HG02884 (cell line): ENCODE data around the gene PLEKHG3.

Experiments used
- ATAC-seq: cut with Tn5 transposase; IDR thresholded peaks from one replicate; pipeline ENCODE4 v1.9.1; 2021; ENCODE audit warnings: mild to moderate bottlenecking, moderate library complexity; ENCODE audit not compliant: unreplicated experiment

Gene PLEKHG3

GRCh38 chr14:64779472-64779871 is 75.2 kb downstream of the PLEKHG3 start:
- ATAC-seq = no peak

- no peak for ATAC-seq
Observed at GRCh38 chr14:64782196-64782595, 78.0 kb downstream of the PLEKHG3 start.

GRCh38 chr14:64784006-64784405 is 79.8 kb downstream of the PLEKHG3 start:
- no peak for ATAC-seq

DNA sequence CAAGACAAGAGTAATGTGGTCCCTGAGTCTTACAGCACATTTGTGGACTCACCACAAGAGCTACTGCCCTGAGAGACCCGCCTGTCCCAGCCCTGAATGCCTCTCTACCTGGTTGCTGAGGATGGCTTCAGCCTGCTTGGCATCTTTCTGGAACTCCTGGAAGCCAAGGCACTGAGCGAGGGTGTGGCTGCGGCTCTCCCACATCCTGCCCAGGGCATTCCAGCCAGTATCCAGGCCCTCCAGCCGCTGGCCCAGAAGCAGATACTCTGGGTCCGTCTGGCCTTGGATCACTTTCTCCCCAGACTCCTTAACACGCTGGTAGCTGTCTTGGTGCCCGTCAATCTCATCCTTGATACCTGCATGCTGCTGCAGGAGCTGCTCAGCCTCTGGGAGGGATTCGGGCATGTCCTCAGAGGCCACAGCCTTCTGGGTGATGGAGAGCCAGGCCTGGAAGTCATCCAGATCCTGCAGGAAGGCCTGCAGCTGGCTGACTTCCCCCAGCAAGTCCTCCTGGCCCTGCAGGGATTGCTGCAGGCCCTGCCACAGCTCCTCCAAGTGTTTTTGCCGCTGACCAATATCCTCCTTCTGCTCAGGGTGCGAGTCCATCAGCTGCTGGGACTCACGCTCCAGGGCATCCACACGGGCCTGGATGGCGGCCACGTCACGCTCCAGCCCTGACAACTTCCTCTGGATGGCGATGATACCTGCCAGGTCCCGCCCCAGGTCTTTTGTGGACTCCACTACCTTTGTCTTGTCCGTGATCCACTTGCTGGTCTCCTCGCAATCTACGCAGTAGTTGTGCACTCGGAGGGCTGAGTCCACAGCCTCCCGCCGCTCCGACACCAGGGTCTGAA is 82.3 kb downstream of the PLEKHG3 start:
- ATAC-seq = no peak

- ATAC-seq = no peak
Observed at GRCh38 chr14:64787619-64788018, 83.4 kb downstream of the PLEKHG3 start.

DNA sequence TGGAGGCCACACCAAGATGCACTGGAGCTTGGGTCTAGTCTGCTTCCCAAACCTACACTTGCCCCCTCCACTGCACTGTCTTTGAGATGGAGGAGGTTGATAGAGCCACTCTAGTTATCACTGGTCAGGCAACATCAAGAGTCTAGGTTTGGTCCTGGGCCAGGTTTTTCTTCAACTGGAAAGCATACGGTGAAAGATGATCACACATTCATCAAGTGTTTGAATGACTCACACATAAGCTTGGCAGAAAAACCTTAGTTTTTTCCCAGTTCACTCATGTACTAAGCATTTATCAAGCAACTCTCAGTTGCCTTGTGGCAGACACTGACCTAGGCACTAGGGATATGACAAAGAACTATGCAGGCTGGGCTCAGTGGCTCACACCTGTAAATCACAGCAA is 84.5 kb downstream of the PLEKHG3 start:
- no peak for ATAC-seq

DNA sequence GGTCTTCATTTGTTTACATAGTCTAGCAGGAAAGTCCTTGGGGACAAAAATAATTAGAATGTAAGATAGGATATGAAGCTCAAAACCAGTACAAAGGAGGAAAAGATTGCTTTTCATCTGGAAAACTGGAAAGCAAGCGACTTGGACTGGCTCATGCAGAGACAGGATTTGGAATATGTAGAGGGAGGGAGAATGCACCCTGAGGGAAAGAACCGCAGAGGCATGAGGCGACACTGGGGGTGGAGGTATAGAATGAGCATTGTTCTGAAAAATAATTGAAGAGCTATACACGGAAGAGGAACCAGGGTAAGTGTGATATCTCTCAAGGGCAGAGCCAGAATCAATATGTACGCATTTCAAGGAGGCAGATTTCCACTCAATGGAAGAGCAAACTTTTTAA is 85.5 kb downstream of the PLEKHG3 start:
- ATAC-seq = no peak

- ATAC-seq = no peak
Observed at GRCh38 chr14:64790478-64790877, 86.3 kb downstream of the PLEKHG3 start.

DNA sequence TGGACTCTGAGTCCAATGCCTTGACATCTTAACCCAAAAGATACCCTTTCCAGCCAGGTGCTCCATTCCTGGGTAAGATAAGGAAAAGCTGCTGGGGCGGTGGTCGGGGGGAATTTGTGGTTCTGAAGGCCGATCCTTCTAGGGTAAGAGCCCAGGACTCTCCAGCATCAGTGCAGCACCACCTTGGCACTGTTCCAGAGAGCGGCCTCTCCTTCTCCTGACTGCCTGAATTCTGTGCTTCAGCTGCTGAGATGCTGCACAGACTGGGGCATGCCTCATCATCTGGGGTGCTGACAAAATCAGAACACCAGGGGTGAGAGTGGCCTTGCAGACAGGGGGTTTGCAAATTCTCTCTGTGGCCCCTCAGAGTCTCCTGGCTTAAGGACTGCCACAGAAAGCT is 88.0 kb downstream of the PLEKHG3 start:
- no peak for ATAC-seq

- no peak for ATAC-seq
Observed at GRCh38 chr14:64792871-64793560, 88.8 kb downstream of the PLEKHG3 start.

DNA sequence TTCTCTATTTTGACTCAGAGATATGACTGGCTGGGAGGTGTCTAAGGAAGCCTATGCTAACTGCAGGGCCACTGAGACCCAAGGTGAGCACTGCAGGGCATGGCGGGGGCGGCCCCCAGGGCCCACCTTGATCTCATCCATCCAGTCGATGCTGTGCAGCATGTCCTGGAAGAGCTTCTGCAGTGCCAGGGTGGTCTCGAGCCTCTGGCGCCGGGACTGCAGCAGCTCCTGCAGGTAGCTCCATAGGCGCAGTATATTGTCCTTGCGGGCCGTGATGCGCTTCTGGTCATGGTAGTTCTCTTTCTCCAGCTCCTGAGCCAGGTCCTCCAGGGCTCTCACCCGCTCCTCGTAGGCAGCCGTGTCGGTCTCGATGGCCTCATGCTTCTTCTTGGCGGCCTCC is 91.0 kb downstream of the PLEKHG3 start:
- no peak for ATAC-seq

DNA sequence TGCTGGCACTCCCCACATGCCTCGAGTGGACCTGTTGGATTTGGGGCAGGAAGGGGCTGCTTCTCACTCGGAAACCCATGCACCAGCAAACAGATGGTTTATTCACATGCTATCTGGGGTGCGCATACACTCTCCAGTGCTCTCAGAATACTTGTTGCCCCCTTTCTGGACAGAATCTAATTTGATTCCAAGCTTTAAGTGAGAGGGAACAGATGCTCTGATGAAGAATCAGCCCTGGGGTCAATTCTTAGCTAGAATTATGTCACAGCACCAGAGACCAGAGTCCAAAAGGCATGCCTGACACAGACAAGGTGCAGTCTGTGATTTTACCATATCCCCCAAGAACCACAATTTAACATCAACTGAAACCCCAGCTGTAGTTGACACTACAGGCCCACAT is 91.7 kb downstream of the PLEKHG3 start:
- no peak for ATAC-seq

DNA sequence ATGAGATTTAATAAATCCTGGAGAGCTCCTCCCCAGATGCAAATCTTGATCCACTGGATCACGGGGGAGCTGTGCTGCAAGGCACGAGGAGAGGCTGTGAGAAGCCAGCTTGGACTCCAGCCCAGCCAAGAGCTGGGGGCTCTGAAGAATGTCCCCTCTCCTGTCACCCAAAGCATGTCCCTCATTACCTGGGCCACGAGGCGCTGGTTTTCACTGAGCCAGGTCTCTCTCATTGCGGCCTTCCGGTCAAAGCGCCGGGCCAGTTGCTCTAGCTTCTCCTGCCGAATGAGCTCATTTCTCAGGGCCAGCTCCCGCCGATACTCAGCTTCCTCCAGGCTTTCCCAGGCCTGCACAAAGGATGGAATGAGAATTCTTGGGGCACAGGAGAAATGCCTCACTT is 92.1 kb downstream of the PLEKHG3 start:
- no peak for ATAC-seq

DNA sequence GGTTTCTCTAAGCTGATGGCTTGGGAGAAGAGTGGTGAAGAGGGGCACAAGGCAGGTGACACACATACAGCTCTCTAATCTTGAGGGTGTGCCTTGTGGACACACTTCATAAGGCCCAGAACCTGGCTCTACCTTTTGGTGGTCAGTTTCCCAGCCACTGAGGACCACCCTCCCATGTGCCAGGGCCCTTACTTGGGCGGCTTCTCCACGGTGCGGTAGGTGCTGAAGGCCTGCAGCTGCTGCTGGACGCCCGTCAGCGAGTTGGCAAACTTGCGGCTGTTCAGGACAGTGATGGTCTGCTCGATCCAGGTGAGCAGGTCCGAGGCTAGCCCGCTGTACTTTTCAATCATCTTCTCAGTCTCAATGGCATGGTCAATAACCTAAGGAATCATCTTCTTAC is 95.3 kb downstream of the PLEKHG3 start:
- no peak for ATAC-seq
